GM19395 (cell line): ENCODE data around the gene TMTC1.
"Not testable (repeated sequence)": the region's sequence is repeated elsewhere in the genome, so short reads cannot be mapped to it uniquely, and the experiment has no call there.

Source experiments
- ATAC-seq: cut with Tn5 transposase; IDR thresholded peaks from one replicate; pipeline ENCODE4 v1.9.1; 2021; ENCODE audit warnings: mild to moderate bottlenecking, moderate library complexity; ENCODE audit not compliant: unreplicated experiment

The TMTC1 gene

GRCh38 chr12:29674463-29674862, 109.3 kb downstream of the TMTC1 start:
- no peak for ATAC-seq

DNA sequence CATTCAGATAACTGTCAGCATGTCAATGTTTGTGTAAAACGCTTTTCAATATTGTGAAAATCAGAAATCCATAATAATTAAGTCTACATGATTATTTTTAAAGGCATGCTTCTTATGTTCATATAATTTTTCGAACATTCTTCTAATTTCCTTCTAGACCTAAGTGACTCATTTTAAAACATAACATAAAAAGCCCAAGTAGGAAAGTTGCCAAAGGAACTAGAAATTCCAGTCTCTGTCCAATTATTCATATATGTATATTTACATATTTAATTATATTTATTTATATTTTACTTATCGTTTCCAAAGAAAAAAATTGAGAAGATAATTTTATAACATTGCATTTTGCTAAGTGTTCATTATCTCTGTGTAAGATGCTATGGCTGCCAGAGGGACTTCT, 110.4 kb downstream of the TMTC1 start:
- ATAC-seq = no peak

DNA sequence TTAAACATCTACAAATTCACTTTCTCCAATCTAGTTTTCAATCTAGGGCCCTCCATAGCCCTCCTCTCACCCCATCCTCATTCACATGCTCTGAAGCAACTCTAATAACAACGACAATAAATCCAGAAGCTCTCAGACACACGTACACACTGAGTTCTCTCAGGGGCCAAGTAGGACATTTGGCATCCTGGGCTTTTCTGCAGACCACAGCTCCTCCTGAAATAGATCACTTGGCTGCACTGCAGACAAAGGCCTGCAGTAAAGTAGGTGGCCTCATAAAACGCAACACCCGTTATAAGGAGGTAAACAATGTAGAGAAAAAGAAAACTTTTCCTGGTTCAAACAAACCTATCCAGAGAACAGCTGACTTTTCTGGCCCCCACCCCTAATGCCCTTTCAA, 111.2 kb downstream of the TMTC1 start:
- no peak for ATAC-seq

GRCh38 chr12:29671742-29672141, 112.0 kb downstream of the TMTC1 start:
- ATAC-seq = no peak

DNA sequence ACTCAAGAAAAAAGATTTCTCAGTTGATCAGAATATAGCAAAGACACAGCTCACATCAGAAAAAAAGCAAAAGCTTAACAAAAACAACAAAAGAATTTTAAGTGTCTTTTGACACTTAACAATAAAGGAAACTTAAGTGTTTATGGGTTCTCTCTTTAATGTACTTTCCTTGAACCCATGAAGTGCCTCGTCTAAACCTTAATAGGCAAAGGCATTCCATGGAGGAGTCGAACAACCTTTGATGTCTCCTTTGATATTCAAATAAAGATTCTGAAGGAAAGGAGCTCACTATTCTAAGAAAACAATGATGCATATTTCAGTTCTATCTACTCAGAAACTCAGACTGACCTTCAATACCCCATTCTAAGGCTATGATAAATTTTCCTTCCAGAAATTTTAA, 116.7 kb downstream of the TMTC1 start:
- no peak for ATAC-seq

- no peak for ATAC-seq
These were observed 118.6 kb downstream of the TMTC1 start for GRCh38 chr12:29665107-29665506.

DNA sequence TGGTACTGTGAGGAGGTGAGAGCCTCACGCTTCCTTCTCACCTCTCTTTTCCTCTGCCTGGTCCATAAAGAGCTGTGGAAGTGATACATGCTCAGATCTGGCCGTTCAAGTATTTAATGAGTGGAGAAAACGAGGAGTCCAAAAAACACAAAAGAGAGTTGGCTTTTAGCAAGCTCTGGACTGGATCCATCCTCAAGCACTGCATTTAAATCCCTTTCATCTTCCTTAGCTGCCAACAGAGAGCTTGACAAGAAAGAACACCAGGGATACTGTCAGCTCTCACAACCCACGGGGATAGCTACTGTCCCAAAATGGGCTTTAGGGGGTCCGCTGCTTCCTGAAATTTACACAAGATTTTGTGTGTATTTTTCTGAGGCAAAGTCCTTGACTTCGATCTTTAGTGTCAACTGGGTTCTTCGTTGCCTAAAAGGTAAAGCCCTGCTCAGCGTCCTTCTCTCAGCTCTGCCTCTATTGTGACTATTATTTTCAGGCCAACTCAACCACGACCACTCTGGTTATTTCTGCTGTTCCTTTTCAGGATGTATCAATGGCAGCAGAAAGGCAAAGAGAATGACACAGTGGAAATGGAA, 120.9 kb downstream of the TMTC1 start:
- ATAC-seq = no peak

DNA sequence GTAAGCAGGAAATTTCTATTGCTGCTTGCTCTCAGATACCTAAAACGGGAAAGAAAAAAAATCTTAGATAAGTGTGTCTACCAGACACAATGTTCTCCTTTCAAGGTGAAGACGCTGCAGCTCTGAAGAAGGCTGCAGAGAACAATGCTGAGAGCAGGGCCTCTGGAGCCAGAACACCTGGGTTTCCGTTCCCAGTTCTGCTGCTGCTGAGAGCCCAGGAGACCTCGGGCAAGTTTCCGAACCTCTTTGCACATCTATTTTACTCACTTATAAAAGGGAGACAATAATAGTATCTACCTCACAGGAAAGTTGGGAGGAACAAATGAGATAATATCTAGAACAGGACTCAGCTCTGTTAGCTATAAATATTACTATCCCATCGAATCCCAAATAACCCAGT, 122.9 kb downstream of the TMTC1 start:
- ATAC-seq = no peak

DNA sequence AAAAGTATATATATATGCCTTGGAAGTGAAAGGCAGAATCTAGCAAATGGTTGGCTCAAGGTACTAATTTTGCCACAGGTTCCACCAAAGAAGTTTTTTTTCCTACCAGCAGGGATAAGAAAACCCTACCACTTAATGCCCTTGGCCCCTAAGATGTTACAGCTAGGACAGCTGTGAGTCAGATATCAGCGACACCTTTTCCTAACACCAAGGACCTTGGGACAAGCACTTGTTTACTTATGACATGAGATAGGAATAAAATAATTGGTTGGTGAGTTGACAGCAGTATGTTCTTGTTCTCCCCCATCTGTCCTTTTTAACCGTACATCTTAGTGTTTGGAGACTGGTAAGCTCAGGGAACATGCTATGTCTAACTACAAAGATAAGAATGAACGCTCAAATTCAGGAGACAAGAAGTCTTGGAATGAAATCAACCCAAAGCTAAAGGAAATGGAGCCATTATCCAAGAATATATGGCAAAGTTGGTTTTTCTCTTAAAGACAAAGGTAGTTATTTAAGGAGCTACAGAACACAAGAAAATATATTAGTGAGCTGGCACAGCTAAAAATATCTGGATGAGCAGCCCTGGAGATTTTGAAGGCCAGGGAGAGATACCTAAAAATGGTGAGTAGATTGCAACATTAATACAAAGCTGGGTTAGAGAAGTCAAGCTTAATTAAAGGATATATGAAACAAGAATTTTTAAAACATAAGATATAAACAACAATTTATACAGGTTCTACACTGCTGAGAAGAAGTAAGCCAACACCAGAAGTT, 126.8 kb downstream of the TMTC1 start:
- ATAC-seq = no peak

DNA sequence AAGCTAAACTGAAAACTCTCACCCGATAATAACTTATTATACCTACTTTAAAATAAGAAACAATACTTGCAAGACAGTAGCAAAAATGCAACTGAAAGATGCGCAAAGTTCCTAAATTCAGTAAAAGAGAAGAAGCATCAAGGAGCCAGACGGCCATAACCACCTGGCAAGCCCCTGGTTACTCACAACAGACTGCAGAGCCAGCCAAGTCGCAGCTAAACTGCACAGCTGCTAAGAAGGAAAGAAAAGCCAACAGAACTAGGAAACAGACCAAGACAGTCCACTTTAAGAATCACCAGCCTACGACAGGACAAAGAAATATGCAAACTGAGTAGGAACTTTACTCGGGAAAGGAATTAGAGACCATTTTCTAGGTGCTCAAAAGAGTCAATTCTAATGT, 127.9 kb downstream of the TMTC1 start:
- no peak for ATAC-seq

DNA sequence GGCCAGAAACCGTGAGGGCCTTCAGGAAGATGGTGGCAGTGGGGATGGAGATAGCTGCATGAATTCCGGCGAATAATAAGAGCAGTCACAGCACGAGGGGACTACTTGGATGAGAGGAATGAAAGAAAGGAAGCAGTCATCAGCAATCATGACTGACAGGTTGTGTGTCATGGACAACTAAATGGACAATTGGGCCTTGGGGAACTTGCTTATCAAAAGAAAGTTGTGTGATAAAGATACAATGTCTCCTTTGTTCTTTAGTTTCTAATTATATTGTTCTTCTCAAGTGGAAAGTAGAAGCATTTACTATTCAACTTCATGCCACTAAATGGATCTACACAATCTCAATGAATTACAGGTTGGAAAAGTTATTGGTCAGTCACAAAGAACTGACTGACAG, 130.5 kb downstream of the TMTC1 start:
- no peak for ATAC-seq

DNA sequence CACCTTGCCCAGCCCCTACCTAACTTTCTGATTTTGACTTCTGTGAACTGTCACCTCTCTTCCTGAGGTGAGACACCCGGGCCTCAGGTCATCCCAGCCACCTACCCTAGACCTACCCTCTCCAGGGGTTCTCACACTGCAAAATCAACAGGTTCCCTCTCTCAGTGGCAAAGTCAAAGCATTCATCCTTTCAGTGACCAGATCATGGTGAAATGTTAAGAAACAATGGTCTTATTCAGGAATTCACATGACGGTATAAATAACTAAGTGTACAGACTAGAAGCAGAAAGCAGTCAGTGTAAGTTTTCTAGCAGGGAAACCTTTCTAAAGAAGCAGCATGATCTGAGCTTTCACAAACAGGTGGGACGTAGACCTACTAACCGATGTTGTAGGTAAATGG, 133.4 kb downstream of the TMTC1 start:
- no peak for ATAC-seq

DNA sequence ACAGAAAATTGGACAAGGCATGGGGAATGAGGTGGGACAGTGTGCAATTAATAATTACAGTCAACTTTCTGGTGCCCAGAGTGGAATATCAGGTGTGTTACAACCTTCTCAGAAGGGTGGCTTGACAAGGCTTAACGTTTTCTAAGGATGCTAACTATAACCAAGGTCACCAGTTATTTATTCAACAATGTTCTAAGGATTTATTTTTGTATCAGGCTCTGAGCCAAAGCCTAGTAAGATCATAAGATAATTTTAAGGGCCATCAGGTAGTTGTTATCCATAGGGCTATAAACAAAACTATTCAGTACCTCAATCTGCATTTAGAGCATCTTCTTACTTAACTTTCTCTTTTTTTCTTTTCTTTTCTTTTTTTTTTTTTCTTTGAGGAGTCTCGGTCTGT, 134.0 kb downstream of the TMTC1 start:
- no peak for ATAC-seq

DNA sequence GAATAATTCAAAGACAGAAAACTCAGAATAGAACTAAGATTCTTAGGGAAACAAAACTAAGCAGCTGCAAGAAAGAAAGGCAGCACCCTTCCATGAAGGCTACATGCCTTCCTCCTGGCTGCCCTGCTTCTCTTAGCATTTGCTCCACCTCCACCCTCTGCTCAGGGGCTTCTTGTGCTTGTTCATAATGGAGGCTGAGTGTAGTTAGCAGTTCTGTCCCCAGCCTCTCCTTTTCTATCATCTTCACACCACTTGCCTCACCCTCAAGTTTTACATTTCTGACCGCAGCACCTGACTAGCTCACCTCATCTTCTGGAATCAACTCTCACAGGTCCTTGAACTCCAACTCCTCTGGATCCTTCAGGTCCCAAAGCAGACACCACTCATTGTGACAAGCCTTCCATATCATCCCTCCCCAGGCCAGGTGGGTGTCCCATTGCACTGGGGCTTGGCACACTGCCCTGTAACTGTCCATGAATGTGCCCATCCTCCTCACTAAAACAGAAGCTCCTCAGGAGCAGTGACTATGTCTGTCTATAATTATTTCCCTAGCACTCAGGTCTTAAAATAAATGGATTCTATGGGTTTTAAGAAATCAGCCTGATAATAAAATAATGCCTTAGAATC, 139.1 kb downstream of the TMTC1 start:
- ATAC-seq = no peak

DNA sequence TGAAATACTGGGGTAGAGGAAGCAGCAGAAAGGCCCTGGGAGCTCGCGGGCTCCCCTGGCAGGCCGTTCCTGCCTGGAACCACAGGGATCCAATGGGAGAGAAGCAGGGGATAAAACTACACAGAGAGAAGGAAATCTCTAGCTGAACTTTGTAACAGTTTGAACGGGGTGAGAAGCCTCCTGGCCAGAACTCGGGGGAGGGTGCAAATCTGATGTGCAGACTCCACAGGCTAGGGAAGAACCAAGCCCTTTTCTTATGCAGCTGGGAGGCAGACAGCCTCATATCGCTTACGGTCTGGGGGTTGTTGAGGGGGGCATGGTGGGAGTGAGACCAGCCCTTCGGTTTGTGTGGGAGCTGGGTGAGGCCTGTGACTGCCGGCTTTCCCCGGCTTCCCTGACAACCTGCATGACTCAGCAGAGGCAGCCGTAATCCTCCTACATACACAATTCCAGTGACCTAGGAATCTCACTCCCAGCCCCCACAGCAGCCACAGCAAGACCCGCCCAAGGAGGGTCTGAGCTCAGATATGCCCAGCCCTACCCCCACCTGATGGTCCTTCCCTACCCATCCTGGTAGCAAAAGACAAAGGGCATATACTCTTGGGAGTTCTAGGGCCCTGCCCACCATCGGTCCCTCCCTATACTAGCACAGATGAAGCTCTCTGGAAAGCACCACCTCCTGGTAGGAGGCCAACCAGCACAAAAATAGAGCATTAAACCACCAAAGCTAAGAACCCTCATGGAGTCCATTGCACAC, 143.0 kb downstream of the TMTC1 start:
- no peak for ATAC-seq

DNA sequence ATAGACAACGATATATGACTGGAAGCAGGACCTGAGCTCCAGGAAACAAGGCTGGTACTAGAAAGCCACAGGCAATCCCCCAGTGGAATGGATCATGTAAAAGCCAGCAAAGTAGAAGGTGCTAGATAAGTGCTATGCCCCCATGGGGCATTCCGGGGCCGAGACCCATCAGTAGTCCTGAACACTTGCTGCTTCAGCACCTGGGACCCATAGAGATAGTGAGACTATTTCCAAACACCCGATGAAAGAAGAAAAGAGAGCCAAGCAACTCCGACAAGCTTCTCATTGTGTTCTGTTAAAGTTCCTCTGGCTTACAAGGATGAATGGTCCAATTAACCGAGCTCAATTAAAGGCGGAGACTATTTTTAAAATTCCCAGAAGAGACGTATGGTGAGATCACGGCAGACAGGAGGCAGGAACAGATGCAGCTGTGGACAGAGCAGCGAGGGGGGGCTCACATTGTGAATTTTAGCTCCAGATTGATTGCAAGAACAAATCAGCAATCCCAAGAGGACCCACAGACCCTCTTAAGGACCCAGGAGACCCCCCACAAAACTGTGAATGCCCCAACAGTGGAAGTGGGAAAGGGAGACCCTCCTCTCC, 143.7 kb downstream of the TMTC1 start:
- ATAC-seq = no peak

- no peak for ATAC-seq
These were observed 145.2 kb downstream of the TMTC1 start for GRCh38 chr12:29638528-29638927.

- ATAC-seq = no peak
These were observed 149.7 kb downstream of the TMTC1 start for GRCh38 chr12:29634057-29634456.

- ATAC-seq = not testable (repeated sequence)
These were observed 153.6 kb downstream of the TMTC1 start for GRCh38 chr12:29630164-29630563.

GRCh38 chr12:29627221-29627620, 156.5 kb downstream of the TMTC1 start:
- no peak for ATAC-seq

- no peak for ATAC-seq
These were observed 158.3 kb downstream of the TMTC1 start for GRCh38 chr12:29625359-29625953.
